ENCODE data around the gene SCYGR4. TPM values are rescaled to one million over a fixed set of nuclear protein-coding genes. Genes with fewer than 3 reads are reported as not detected.
"Not testable (repeated sequence)": the region's sequence is repeated elsewhere in the genome, so short reads cannot be mapped to it uniquely, and the experiment has no call there.

Gene SCYGR4
- total RNA-seq, 1 donor from 2014 or later = not detected

- DNase-seq (ENCODE audit: low read depth) = no peak
These were observed 48.1 kb downstream of the SCYGR4 start for GRCh38 chr2:227665189-227665940.

DNA sequence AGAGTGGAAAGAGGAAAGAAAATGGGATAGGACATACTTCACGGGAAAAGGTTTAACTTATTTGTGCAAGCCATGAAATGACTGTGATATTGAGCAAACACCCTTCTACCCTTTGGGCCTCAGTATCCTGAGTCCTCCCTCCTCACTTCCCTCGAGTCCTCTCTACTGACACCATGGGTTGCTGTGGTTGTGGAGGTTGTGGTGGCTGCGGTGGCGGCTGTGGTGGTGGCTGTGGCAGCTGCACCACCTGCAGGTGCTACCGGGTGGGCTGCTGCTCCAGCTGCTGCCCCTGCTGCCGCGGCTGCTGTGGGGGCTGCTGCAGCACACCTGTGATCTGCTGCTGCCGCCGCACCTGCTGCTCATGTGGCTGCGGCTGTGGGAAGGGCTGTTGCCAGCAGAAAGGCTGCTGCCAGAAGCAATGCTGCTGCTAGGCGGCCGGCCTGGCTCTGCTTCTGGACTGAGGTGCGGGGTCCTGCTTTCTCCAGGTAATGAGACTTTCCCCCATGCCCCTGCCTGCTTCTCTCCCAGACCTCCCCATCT is 49.4 kb downstream of the SCYGR4 start, which contains the start of gene SCYGR5:
TSS of gene SCYGR5 (plus strand) at position 174 of the 540 bp plus-strand sequence. CDS start at position 174, 0 bp downstream.
- not testable (repeated sequence) for DNase-seq (ENCODE audit: low read depth)

Other genes starting within 250 kb of the SCYGR4 start
- not detected in 2 replicates for gene TM4SF20, start 238.2 kb upstream of the SCYGR4 start, total RNA-seq
- not detected in 2 replicates for gene SCYGR1, start 229.5 kb upstream of the SCYGR4 start, total RNA-seq
- 153 and 161 TPM in 2 replicates for gene AGFG1, start 145.3 kb upstream of the SCYGR4 start, total RNA-seq
- gene SCYGR2, start 18.6 kb upstream of the SCYGR4 start, total RNA-seq = not detected in 2 replicates
- gene SCYGR3, start 2.7 kb upstream of the SCYGR4 start, total RNA-seq = not detected in 2 replicates
- gene SCYGR5, start 49.3 kb downstream of the SCYGR4 start, total RNA-seq = not detected in 2 replicates
- 0.29 TPM in 1 of 2 replicates, not detected in the other for gene SLC19A3, start 100.5 kb downstream of the SCYGR4 start, total RNA-seq
- gene SCYGR6, start 107.3 kb downstream of the SCYGR4 start, total RNA-seq = not detected in 2 replicates
- not detected in 2 replicates for gene SCYGR7, start 110.8 kb downstream of the SCYGR4 start, total RNA-seq
- gene SCYGR8, start 128.4 kb downstream of the SCYGR4 start, total RNA-seq = not detected in 2 replicates
- not detected in 2 replicates for gene CCL20, start 196.3 kb downstream of the SCYGR4 start, total RNA-seq